GM18526 (cell line): ENCODE results near the gene CPPED1.

Experiments used
- POLR2A ChIP-seq: IDR thresholded peaks from 3 replicates; pipeline ENCODE4 v1.6.1; 2011; ENCODE audit not compliant: insufficient read length; ENCODE audit errors: extremely low read depth

CPPED1 gene

DNA sequence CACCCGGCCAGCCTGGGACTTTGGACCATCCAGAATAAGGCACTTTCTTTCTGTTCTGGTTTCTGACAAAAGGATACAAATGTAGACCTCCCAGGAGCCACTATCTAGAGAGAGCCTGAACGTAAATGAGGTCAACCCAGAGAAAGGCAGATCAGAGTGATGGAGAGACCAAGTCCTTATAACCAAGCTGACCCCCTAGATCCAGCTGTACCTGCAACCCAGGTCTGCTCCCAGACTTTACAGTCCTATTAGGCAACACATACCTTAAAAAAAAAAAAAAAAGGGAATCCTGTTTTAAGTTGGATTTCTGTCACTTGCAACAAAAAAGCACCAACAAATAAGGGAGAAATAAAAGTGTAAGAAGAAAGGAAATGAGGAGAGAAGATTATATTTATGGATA lies 23.2 kb downstream of the CPPED1 start:
- TF ChIP-seq POLR2A: no peak

GRCh38 chr16:12778726-12779125 lies 25.0 kb downstream of the CPPED1 start:
- TF ChIP-seq POLR2A: no peak

DNA sequence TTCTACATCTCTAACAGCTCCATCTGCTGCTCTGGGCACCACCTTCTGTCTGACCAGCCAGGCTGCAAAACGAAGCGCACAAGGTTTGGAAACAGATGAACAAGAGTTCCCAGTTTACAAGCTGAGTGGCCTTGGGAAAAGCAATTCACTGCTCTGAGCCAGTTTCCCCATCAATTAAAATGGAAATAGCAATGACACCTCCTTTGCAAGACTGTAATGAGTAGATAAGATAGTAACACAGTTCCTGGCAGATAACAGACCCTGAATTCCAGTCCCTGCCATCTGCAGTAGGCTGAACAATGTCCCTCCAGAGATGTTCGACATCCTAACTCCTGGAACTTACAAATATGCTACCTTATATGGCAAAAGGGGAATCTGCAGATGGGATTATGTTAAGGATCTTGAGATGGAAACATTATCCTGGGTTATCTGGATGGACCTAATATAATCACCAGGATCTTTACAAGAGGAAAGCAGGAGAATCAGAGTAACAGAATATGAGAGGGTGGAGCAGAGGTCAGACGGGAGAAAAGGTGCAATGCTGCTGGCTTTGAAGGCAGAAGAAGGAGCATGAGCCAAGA lies 27.9 kb downstream of the CPPED1 start:
- no peak for TF ChIP-seq POLR2A

DNA sequence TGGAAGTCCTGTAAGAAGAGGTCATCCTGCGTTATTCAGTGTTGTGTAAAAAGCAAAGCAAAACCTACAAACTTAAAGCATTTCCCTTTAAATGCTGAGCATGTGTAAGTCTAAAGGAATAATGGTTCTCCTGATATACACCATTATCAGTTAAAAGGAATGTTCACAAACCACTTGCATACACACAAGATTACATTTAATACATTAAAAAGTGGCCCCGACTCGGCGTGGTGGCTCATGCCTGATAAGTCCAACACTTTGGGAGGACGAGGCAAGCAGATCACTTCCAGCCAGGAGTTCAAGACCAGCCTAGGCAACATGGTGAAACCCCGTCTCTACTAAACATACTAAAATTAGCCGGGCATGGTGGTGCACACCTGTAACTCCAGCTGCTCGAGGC lies 30.5 kb downstream of the CPPED1 start:
- no peak for TF ChIP-seq POLR2A

DNA sequence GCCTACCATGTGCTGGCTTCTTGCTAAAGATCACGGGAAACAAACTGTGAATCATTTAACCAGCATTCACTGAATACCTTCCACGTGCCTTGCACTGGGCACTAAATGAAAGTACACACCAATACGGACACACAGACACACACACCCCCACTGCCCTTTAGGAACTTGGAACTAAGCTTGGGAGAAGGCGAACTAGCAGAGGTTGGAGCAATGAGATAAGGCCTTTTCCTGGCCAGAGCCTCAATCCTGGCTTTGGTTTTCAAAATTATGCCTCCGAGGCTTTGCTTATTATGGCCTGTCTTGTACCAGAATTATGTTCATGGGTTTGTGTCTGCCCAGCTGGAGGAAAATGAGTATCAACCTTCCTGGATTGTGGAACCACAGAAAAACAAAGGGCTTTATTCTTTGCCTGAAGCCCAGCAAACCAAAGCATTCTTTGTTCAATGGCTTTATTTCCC lies 32.3 kb downstream of the CPPED1 start:
- no peak for TF ChIP-seq POLR2A

DNA sequence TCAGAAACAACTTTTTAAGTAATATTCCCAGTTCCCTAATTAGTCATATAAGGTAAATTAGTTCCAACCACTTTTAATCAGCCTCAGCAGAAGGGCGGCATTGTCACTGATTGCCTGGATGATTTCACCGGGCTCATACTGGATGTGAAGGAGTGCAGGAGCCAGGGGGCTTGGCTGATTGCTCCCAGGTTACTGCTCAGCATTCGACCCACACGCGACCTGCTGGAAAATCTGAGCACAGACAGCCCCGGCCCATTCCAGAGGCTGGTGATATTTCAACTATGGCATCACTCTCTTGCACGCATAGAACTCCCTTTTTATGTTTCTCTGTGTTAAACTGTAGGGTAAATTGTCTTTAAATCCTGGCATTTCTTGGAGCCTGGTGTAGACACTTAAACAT lies 34.2 kb downstream of the CPPED1 start:
- TF ChIP-seq POLR2A: no peak

DNA sequence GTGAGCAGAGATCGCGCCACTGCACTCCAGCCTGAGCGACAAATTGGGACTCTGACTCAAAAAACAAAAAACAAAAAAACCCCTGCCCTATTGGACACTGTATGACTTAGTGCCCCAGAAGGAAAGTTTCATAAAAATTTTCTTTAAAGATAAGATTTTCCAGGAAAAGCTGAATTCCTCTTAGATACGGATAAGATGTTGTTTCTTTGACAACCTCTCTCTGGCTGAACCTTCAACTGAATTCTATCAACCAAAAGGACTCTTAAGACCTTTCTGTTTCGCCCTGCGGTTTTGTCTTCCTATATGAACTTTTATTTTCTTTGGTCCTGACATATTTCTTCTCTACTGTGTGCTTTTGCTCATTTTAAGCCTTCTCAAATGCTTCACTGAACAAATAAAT lies 35.8 kb downstream of the CPPED1 start:
- no peak for TF ChIP-seq POLR2A

GRCh38 chr16:12766853-12767252 lies 36.8 kb downstream of the CPPED1 start:
- TF ChIP-seq POLR2A: no peak

DNA sequence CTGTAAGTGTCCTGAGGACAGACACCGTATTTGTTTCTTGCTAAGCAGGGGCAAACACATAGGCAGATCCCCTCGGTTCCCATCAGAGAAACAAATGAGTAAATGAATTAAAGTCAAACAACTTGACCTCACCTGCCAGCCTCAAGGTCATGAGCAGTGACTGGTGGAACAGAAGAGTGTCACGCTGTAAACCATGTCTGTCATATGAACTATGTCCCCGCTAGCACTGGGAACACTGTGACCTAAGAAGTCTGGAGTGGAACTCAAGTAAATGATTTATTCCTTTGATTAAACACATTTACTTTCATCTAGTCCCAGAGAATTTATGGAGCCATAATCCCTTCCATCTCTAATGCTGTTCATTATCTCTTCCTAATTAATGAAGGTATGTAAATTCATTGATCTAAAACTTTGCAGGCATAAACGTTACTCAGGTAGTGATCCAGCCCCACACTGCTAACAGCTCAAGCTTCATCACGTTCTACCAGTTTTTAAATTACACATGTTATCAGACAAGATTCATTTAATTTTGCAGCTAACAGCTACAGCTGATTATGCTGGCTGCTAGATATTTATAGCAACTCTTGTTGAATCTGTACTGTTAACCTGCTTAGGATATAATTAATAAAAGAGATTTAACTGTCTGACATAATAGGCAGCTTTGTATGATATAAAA lies 38.7 kb downstream of the CPPED1 start:
- TF ChIP-seq POLR2A: no peak

- no peak for TF ChIP-seq POLR2A
Measured at GRCh38 chr16:12763517-12763916, 40.2 kb downstream of the CPPED1 start.

- no peak for TF ChIP-seq POLR2A
Measured at GRCh38 chr16:12760819-12761611, 42.7 kb downstream of the CPPED1 start.

- TF ChIP-seq POLR2A: no peak
Measured at GRCh38 chr16:12758670-12759558, 44.8 kb downstream of the CPPED1 start.

DNA sequence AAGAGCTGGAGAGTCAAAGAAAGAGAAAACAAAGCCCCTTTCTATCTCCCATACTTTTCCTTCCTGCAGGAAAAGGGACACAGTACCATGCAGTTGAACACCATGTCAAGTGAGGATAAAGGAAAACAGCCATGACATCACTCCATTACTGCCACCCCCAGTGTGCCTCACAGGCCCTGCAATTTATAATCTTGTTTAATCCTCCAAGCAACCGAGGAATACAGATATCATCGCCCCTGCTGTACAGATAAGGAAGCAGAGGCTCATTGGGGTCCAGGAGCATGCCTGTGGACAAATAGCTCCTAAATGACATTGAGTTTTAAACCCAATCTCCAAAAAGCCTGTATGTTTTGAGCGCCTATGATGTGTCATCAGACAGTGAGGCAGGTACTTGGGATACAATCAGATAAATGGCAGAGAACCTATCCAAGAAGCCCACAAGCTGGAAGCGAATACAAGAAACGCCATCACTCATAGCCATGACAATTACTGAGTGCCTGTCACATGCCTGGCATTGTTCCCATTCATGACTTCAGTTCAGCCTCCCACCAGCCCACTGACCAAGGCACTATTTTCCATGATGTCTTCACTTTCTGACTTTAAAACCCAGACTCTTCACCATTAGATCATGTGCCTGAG lies 45.5 kb downstream of the CPPED1 start:
- no peak for TF ChIP-seq POLR2A

GRCh38 chr16:12757546-12757945 lies 46.1 kb downstream of the CPPED1 start:
- TF ChIP-seq POLR2A: no peak
